B cell (primary cell): ENCODE measurements around the gene VWA1. TPM values are rescaled to one million over a fixed set of nuclear protein-coding genes. Genes with fewer than 3 reads are reported as not detected.
A peak's percentile ranks its signal among the peaks of the same experiment; 100 is the strongest.
"Not testable (repeated sequence)": the region's sequence is repeated elsewhere in the genome, so short reads cannot be mapped to it uniquely, and the experiment has no call there.

Source experiments
- ATAC-seq: fragments of 200-7000 bp; cut with Tn5 transposase; one replicate; pipeline ENCODE4 v1.10.0; 2021; ENCODE audit warnings: low read depth, mild to moderate bottlenecking, moderate number of reproducible peaks, moderate library complexity
- CTCF ChIA-PET: fragments of 350-600 bp; sonication (Branson Sonifier 250); formaldehyde crosslinking; loops from one replicate; lab custom pipeline; 2021; ENCODE audit warnings: antibody characterized with exemption, inconsistent platforms; lab: Charles Lee
- POLR2A ChIA-PET: fragments of 350-600 bp; sonication (Branson Sonifier 250); formaldehyde crosslinking; loops from one replicate; lab custom pipeline; 2021; ENCODE audit warnings: antibody characterized with exemption; lab: Charles Lee
- DNase-seq: peaks from one replicate; pipeline ENCODE4 v3.0.0; 2013
- H2AFZ ChIP-seq: 2 replicates; pipeline ENCODE4 v1.6.1; 2012; ENCODE audit warnings: mild to moderate bottlenecking, low read depth, low read length; ENCODE audit not compliant: insufficient read depth, poor library complexity, severe bottlenecking
- H3K27ac ChIP-seq, 2 donors: 1 replicate in 1 of 2; 2 replicates in 1 of 2; pipeline ENCODE4 v1.5.1; 2012 to 2013; ENCODE audit warnings: low read length in 2 of 2, mild to moderate bottlenecking in 2 of 2, moderate library complexity in 1 of 2
- H3K27me3 ChIP-seq, 4 experiments: fragments of 200-600 bp in 1 of 4; sonication (generic) in 1 of 4; replicated peaks in 1 of 4; 1 replicate in 2 of 4; 2 replicates in 2 of 4; pipeline versions ENCODE4 v1.6.1 to v1.7.0; 2013 to 2016; ENCODE audit warnings: low read length in 3 of 4, mild to moderate bottlenecking in 2 of 4, mixed read lengths in 1 of 4, moderate library complexity in 1 of 4; ENCODE audit not compliant: insufficient read depth in 4 of 4, control insufficient read depth in 3 of 4; ENCODE audit errors: control extremely low read depth in 1 of 4
- H3K36me3 ChIP-seq, 2 experiments: replicated peaks in 1 of 2; 1 replicate in 1 of 2; 2 replicates in 1 of 2; pipeline versions ENCODE4 v1.6.1 to v1.7.1; 2013; ENCODE audit warnings: low read length in 1 of 2; ENCODE audit not compliant: insufficient read depth in 2 of 2, control insufficient read depth in 1 of 2; ENCODE audit errors: control extremely low read depth in 1 of 2, extremely low read depth in 1 of 2
- H3K4me1 ChIP-seq, 2 donors: fragments of 200-600 bp in 1 of 2; sonication (generic) in 1 of 2; 1 replicate in 1 of 2; 2 replicates in 1 of 2; pipeline versions ENCODE4 v1.5.1 to v1.6.1; 2013 to 2017; ENCODE audit warnings: low read length in 2 of 2; ENCODE audit not compliant: control insufficient read depth in 2 of 2, insufficient read depth in 2 of 2
- H3K4me2 ChIP-seq: replicated peaks from 2 replicates; pipeline ENCODE3; 2012; ENCODE audit warnings: mild to moderate bottlenecking, low read depth, low read length; ENCODE audit not compliant: poor library complexity, severe bottlenecking
- H3K4me3 ChIP-seq, 5 experiments: fragments of 200-600 bp in 1 of 5; sonication (generic) in 1 of 5; 1 replicate in 3 of 5; 2 replicates in 2 of 5; pipeline versions ENCODE4 v1.5.1 to v1.7.0; 2011 to 2016; ENCODE audit warnings: low read length in 4 of 5, mild to moderate bottlenecking in 4 of 5, low read depth in 2 of 5, control low read depth in 1 of 5, moderate library complexity in 1 of 5; ENCODE audit not compliant: insufficient read depth in 1 of 5; ENCODE audit errors: control extremely low read depth in 1 of 5, extremely low read depth in 1 of 5
- H3K79me2 ChIP-seq: fragments of 200-600 bp; sonication (generic); one replicate; pipeline ENCODE4 v1.6.0; 2016; ENCODE audit warnings: low read length; ENCODE audit not compliant: control insufficient read depth, insufficient read depth
- H3K9ac ChIP-seq: fragments of 200-600 bp; sonication (generic); 2 replicates; pipeline ENCODE4 v1.6.1; 2017; ENCODE audit warnings: mild to moderate bottlenecking, low read length, moderate library complexity
- H3K9me3 ChIP-seq, 3 donors: one replicate each; pipeline versions ENCODE4 v1.6.1 to v1.7.1; 2013; ENCODE audit warnings: low read length in 2 of 3; ENCODE audit not compliant: control insufficient read depth in 2 of 3, insufficient read depth in 1 of 3; ENCODE audit errors: control extremely low read depth in 1 of 3
- H4K20me1 ChIP-seq: 2 replicates; pipeline ENCODE4 v1.6.0; 2012; ENCODE audit warnings: mild to moderate bottlenecking, low read length; ENCODE audit not compliant: insufficient read depth, control insufficient read depth, poor library complexity, severe bottlenecking
- H3K27ac Mint-ChIP-seq: one replicate; pipeline ENCODE4 v1.8.0; 2021; ENCODE audit warnings: mixed read lengths
- H3K27me3 Mint-ChIP-seq: one replicate; pipeline ENCODE4 v1.8.0; 2021; ENCODE audit warnings: mixed read lengths
- H3K4me1 Mint-ChIP-seq: one replicate; pipeline ENCODE4 v1.8.0; 2021; ENCODE audit warnings: mixed read lengths
- H3K4me3 Mint-ChIP-seq: one replicate; pipeline ENCODE4 v1.8.0; 2021; ENCODE audit warnings: mixed read lengths
- H3K9me3 Mint-ChIP-seq: one replicate; pipeline ENCODE4 v1.8.0; 2022; ENCODE audit warnings: mixed read lengths; ENCODE audit not compliant: insufficient read depth
- EZH2 ChIP-seq: IDR thresholded peaks from 2 replicates; pipeline ENCODE4 v1.6.1; 2012; ENCODE audit warnings: borderline replicate concordance, low read depth, mild to moderate bottlenecking, moderate library complexity, low read length; ENCODE audit not compliant: insufficient read depth, poor library complexity, severe bottlenecking
- WGBS: methylation state at CpG from one replicate; pipeline ENCODE4 v1.1.5; 2013; ENCODE audit warnings: missing lambda C conversion rate; ENCODE audit not compliant: insufficient coverage; 5-methylcytosine and 5-hydroxymethylcytosine counted together
- intact Hi-C: fragments of 100-400 bp; cut with micrococcal nuclease; formaldehyde crosslinking; loops from one replicate; pipeline ENCODE4 v1.10.0; 2022
- polyA plus RNA-seq: library from polyadenylated mRNA; depleted of rRNA; stranded (reverse); fragments of >200 nt; gene quantifications from 2 replicates; pipeline ENCODE4 v1.2.3, GENCODE V29; 2012
- total RNA-seq, 2 donors: library from RNA; stranded (reverse); fragments of 120-200 nt in 1 of 2; gene quantifications; 1 replicate in 1 of 2; 2 replicates in 1 of 2; pipeline versions ENCODE4 v1.2.3 to v1.2.4, GENCODE V29; 2013 to 2022
- TF ChIP-seq, protein P1 (sequence below): fragments of 200-600 bp; IDR thresholded peaks from one replicate; pipeline ENCODE4 v1.8.0; 2022; ENCODE audit warnings: antibody characterized with exemption, mild to moderate bottlenecking

VWA1 gene
- total and polyA plus RNA-seq, 2 donors (not counting 1 experiment from before 2014, with no cell fraction given), result 0.09 TPM; not detected in 1

DNA sequence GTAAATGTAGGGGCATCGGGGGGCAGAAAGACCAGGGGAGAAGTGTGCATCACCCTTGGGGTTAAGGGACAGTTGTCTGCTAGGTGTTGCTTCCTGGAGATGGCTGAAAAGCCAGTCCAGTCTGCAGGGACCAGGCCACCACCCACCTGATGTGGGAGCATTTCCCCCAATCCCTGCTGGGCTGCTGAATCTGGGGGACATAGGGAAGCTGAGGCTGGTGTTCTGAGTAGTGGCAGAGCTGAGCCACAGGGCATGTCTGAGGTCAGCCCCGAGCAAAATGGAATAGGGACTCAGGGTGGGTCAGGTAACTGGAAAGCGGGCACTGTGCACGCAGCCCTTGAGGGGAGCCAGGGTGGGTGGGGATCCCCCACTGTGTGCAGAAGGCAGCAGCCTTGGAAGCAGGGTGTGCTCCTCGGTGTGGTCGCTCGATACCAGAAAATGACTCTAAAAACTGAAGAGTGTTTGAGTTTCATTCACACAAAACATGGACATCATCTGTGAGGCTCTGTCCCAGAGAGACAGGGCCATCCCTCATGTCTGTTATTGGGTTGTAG is 34.0 kb upstream of the VWA1 start:
- TF ChIP-seq EZH2, result no peak
- TF ChIP-seq, protein P1, sequence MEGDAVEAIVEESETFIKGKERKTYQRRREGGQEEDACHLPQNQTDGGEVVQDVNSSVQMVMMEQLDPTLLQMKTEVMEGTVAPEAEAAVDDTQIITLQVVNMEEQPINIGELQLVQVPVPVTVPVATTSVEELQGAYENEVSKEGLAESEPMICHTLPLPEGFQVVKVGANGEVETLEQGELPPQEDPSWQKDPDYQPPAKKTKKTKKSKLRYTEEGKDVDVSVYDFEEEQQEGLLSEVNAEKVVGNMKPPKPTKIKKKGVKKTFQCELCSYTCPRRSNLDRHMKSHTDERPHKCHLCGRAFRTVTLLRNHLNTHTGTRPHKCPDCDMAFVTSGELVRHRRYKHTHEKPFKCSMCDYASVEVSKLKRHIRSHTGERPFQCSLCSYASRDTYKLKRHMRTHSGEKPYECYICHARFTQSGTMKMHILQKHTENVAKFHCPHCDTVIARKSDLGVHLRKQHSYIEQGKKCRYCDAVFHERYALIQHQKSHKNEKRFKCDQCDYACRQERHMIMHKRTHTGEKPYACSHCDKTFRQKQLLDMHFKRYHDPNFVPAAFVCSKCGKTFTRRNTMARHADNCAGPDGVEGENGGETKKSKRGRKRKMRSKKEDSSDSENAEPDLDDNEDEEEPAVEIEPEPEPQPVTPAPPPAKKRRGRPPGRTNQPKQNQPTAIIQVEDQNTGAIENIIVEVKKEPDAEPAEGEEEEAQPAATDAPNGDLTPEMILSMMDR, result no peak
- Histone ChIP-seq H3K27me3 (no peaks in the 10 kb centered on the region), H3K9ac (no peak overlapping the region), H3K4me1 (peaks cover 34 to 41% of the 10 kb centered on the region in 2 donors), H3K4me3 (no peak overlapping the region), H3K79me2 (peaks cover 61% of the 10 kb centered on the region), H3K9me3 (no peaks in the 10 kb centered on the region), H2AFZ (no peak overlapping the region), H3K4me2 (no peak overlapping the region), H3K27ac (no peak overlapping the region), H3K36me3 (peaks cover 0 to 52% of the 10 kb centered on the region in 2 experiments), H4K20me1 (peaks cover 22% of the 10 kb centered on the region)
- peaks cover 50% of the 10 kb centered on the region for H3K4me1 Mint-ChIP-seq
- peak overlapping the region; percentile 42 for H3K27ac Mint-ChIP-seq
- POLR2A ChIA-PET, result no interaction called here
- peak overlapping the region; percentile 94 for H3K4me3 Mint-ChIP-seq
- ATAC-seq (no peak), DNase-seq (no peak)
- no peaks in the 10 kb centered on the region for H3K27me3 Mint-ChIP-seq
- intact Hi-C loops, result no loop called here
- no peaks in the 10 kb centered on the region for H3K9me3 Mint-ChIP-seq
- CTCF ChIA-PET, result no interaction called here
- 95% methylated on average over 6 of the region's 7 CpGs for WGBS

DNA sequence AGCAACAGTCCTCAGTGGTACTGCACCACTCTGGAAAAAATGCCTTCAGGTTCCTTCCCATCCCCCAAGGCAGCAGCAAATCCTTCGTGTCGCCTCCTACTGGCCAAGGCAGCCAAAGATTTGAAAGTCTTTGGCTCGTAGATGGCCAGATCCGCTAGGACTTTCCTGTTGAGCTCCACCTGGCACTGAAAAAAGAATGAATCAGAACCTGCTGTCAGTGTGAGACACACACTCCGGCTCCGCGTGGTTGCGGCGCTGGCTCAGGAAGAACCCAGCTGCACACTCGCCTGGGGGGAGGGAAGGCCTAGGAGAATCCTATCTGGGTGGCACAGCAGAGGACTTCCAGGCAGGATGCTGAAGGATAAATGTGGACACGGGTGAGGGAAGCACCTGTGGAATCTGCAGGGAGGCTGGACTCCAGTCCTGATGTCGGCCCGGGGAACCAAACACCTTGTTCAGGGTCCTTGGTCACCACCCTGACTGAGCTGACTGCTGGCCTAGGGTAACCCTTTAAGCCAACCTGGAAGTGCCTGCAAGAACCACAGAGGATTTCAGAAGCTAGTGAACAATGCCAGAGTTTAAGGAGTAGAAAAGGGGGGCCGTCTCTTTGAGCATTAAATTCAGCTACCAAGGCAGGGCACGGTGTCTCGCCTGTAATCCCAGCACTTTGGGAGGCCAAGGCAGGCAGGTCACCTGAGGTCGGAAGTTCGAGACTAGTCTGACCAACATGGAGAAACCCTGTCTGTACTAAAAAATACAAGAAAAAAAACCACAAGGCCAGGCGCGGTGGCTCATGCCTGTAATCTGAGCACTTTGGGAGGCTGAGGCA is 33.2 kb upstream of the VWA1 start:
- H3K27ac ChIP-seq, result no peak overlapping the region
- DNase-seq (peak; percentile 47), ATAC-seq (no peak)
- H3K4me2 ChIP-seq, result no peak overlapping the region
- ChIA-PET CTCF (no interaction called here), POLR2A (interaction anchor here (0.6 kb wide), 1 partner anchor 29 kb away, joined by 3 read pairs; no protein-coding TSS in a partner anchor)
- H2AFZ ChIP-seq, result no peak overlapping the region
- H3K9ac ChIP-seq, result no peak overlapping the region
- no peak overlapping the region for H3K4me3 ChIP-seq
- 95% methylated on average over 17 of the region's 20 CpGs for WGBS
- H3K9me3 ChIP-seq, result no peaks in the 10 kb centered on the region
- Mint-ChIP-seq H3K27ac (peak overlapping the region; percentile 71), H3K9me3 (no peaks in the 10 kb centered on the region), H3K27me3 (no peaks in the 10 kb centered on the region), H3K4me3 (peak overlapping the region; percentile 94), H3K4me1 (peaks cover 54% of the 10 kb centered on the region)
- peaks cover 63% of the 10 kb centered on the region for H3K79me2 ChIP-seq
- H3K4me1 ChIP-seq, result peaks cover 34 to 41% of the 10 kb centered on the region in 2 donors
- H4K20me1 ChIP-seq, result peaks cover 25% of the 10 kb centered on the region
- H3K36me3 ChIP-seq, result peaks cover 0 to 47% of the 10 kb centered on the region in 2 experiments
- TF ChIP-seq, protein P1, result peak; percentile 38
- no peak for TF ChIP-seq EZH2
- H3K27me3 ChIP-seq, result no peaks in the 10 kb centered on the region
- intact Hi-C loops, result no loop called here

DNA sequence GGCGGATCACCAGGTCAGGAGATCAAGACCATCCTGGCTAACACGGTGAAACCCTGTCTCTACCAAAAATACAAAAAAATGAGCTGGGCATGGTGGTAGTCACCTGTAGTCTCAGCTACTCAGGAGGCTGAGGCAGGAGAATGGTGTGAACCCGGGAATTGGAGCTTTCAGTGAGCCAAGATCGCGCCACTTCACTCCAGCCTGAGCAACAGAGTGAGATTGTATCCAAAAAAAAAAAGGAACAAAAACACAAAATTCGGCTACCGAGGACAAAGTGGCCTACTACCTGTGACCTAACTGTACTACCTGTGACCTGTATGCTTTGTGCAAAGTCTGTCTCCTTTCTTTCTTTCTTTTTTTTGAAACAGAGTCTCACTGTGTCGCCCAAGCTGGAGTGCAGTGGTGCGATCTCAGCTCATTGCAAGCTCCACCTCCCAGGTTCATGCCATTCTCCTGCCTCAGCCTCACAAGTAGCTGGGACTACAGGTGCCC is 32.5 kb upstream of the VWA1 start:
- H3K9me3 Mint-ChIP-seq, H3K4me3 Mint-ChIP-seq, H3K9ac ChIP-seq, H3K27me3 Mint-ChIP-seq, intact Hi-C loops, DNase-seq, H3K9me3 ChIP-seq, CTCF ChIA-PET, ATAC-seq, H3K4me2 ChIP-seq, H3K27ac Mint-ChIP-seq, H3K4me3 ChIP-seq, H3K27me3 ChIP-seq, H2AFZ ChIP-seq, H3K27ac ChIP-seq: not testable (repeated sequence)
- peaks cover 27% of the 10 kb centered on the region for H4K20me1 ChIP-seq
- H3K79me2 ChIP-seq, result peaks cover 63% of the 10 kb centered on the region
- H3K4me1 Mint-ChIP-seq, result peaks cover 51% of the 10 kb centered on the region
- POLR2A ChIA-PET, result interaction anchor here (0.6 kb wide), 1 partner anchor 30 kb away, joined by 3 read pairs; no protein-coding TSS in a partner anchor
- H3K4me1 ChIP-seq, result peaks cover 33 to 39% of the 10 kb centered on the region in 2 donors
- 97% methylated on average over 9 of the region's 9 CpGs for WGBS
- peaks cover 0 to 40% of the 10 kb centered on the region in 2 experiments for H3K36me3 ChIP-seq
